Kidney epithelial cell (primary cell): ENCODE data around the gene MID1. TPM values are rescaled to one million over a fixed set of nuclear protein-coding genes. Genes with fewer than 3 reads are reported as not detected.
A peak's percentile ranks its signal among the peaks of the same experiment; 100 is the strongest.

Experiments used
- DNase-seq: peaks from one replicate; pipeline ENCODE4 v3.0.0-alpha.2; 2010; ENCODE audit warnings: low read depth
- H3K27me3 ChIP-seq: 2 replicates; pipeline ENCODE4 v1.6.0; 2011; ENCODE audit warnings: low read length; ENCODE audit not compliant: control insufficient read depth, insufficient read depth
- H3K36me3 ChIP-seq: 2 replicates; pipeline ENCODE4 v1.5.1; 2011; ENCODE audit warnings: low read length; ENCODE audit not compliant: control insufficient read depth, insufficient read depth
- H3K4me3 ChIP-seq: 2 replicates; pipeline ENCODE4 v1.5.1; 2011; ENCODE audit warnings: low read depth, mild to moderate bottlenecking, control low read depth, low read length
- CTCF ChIP-seq: IDR thresholded peaks from 2 replicates; pipeline ENCODE4 v1.5.1; 2011; ENCODE audit warnings: mild to moderate bottlenecking, moderate library complexity, low read length, control low read depth, inconsistent platforms; ENCODE audit not compliant: insufficient read depth, poor library complexity, severe bottlenecking
- total RNA-seq: library from RNA; depleted of rRNA; stranded (reverse); fragments of >200 nt; gene quantifications from 2 replicates; pipeline ENCODE4 v1.2.3, GENCODE V29; 2015

MID1 gene
- total RNA-seq, 1 donor from 2014 or later = 13.5 TPM

GRCh38 chrX:10607233-10607632 lies 13.2 kb downstream of the MID1 start:
- H3K27me3 ChIP-seq = no peaks in the 10 kb centered on the region
- H3K4me3 ChIP-seq = no peak overlapping the region
- no peaks in the 10 kb centered on the region for H3K36me3 ChIP-seq
- DNase-seq = no peak
- no peak for TF ChIP-seq CTCF

- Histone ChIP-seq H3K36me3 (no peaks in the 10 kb centered on the region), H3K27me3 (no peaks in the 10 kb centered on the region), H3K4me3 (no peak overlapping the region)
- DNase-seq = no peak
- no peak for TF ChIP-seq CTCF
These were observed 16.8 kb downstream of the MID1 start for GRCh38 chrX:10603612-10604011.

GRCh38 chrX:10602646-10603045 lies 17.7 kb downstream of the MID1 start:
- Histone ChIP-seq H3K27me3 (no peaks in the 10 kb centered on the region), H3K4me3 (no peak overlapping the region), H3K36me3 (no peaks in the 10 kb centered on the region)
- no peak for DNase-seq
- TF ChIP-seq CTCF = no peak

- no peaks in the 10 kb centered on the region for H3K27me3 ChIP-seq
- H3K4me3 ChIP-seq = no peak overlapping the region
- TF ChIP-seq CTCF = no peak
- H3K36me3 ChIP-seq = no peaks in the 10 kb centered on the region
- DNase-seq = no peak
These were observed 19.9 kb downstream of the MID1 start for GRCh38 chrX:10600479-10600878.

- DNase-seq = no peak
- Histone ChIP-seq H3K27me3 (no peaks in the 10 kb centered on the region), H3K4me3 (no peak overlapping the region), H3K36me3 (no peaks in the 10 kb centered on the region)
- TF ChIP-seq CTCF = no peak
These were observed 21.8 kb downstream of the MID1 start for GRCh38 chrX:10598540-10598939.

GRCh38 chrX:10597871-10598270 lies 22.5 kb downstream of the MID1 start:
- no peaks in the 10 kb centered on the region for H3K27me3 ChIP-seq
- H3K36me3 ChIP-seq = no peaks in the 10 kb centered on the region
- H3K4me3 ChIP-seq = no peak overlapping the region
- peak; percentile 48 for TF ChIP-seq CTCF
- no peak for DNase-seq
